Naive B cell (primary cell): ENCODE measurements around the gene U2AF1. TPM values are rescaled to one million over a fixed set of nuclear protein-coding genes. Genes with fewer than 3 reads are reported as not detected.
"Not testable (repeated sequence)": the region's sequence is repeated elsewhere in the genome, so short reads cannot be mapped to it uniquely, and the experiment has no call there.

ENCODE experiments used
- ATAC-seq, 2 donors: fragments of 150-1000 bp; cut with Tn5 transposase; 2 replicates each; pipeline ENCODE4 v1.10.0; 2021; ENCODE audit warnings: low read depth in 2 of 2, mild to moderate bottlenecking in 2 of 2, moderate library complexity in 2 of 2
- DNase-seq: peaks from one replicate; pipeline ENCODE4 v3.0.0; 2022
- H3K27ac Mint-ChIP-seq, 6 donors: one replicate each; pipeline ENCODE4 v1.8.0; 2020 to 2022; ENCODE audit warnings: mild to moderate bottlenecking in 6 of 6, mixed read lengths in 6 of 6, moderate library complexity in 5 of 6, inconsistent platforms in 2 of 6
- H3K27me3 Mint-ChIP-seq, 3 donors: one replicate each; pipeline ENCODE4 v1.8.0; 2021 to 2022; ENCODE audit warnings: mixed read lengths in 3 of 3, mild to moderate bottlenecking in 1 of 3
- H3K36me3 Mint-ChIP-seq, 2 donors: one replicate each; pipeline ENCODE4 v1.8.0; 2020 to 2022; ENCODE audit warnings: mixed read lengths in 2 of 2, inconsistent platforms in 1 of 2, mild to moderate bottlenecking in 1 of 2
- H3K4me1 Mint-ChIP-seq, 3 donors: one replicate each; pipeline ENCODE4 v1.8.0; 2020 to 2022; ENCODE audit warnings: mixed read lengths in 3 of 3, inconsistent platforms in 1 of 3, mild to moderate bottlenecking in 1 of 3, moderate library complexity in 1 of 3
- H3K4me3 Mint-ChIP-seq, 8 donors: one replicate each; pipeline ENCODE4 v1.8.0; 2020 to 2022; ENCODE audit warnings: mild to moderate bottlenecking in 8 of 8, mixed read lengths in 8 of 8, moderate library complexity in 8 of 8, inconsistent platforms in 2 of 8
- H3K9me3 Mint-ChIP-seq, 7 donors: one replicate each; pipeline ENCODE4 v1.8.0; 2020 to 2022; ENCODE audit warnings: mixed read lengths in 7 of 7, mild to moderate bottlenecking in 5 of 7, inconsistent platforms in 2 of 7, moderate library complexity in 1 of 7
- polyA plus RNA-seq, 6 donors: library from polyadenylated mRNA; unstranded; fragments of 300-500 nt; fragmentation: Illumina TruSeq; gene quantifications; one replicate each; pipeline ENCODE4 v1.2.3, GENCODE V29; 2021; ENCODE audit warnings: low read depth in 6 of 6

U2AF1 gene
- 10 to 100 TPM; 49.8 to 87.0 (median 75.0) TPM for polyA plus RNA-seq

GRCh38 chr21:43106965-43107793 lies at the start of gene U2AF1:
Gene U2AF1 (minus strand): TSS chr21:43107570. CDS start chr21:43107494, 76 bp downstream.
- peak; percentile 86 to 91 for ATAC-seq
- DNase-seq = peak; percentile 54
- not testable (repeated sequence) for H3K4me1 Mint-ChIP-seq, H3K36me3 Mint-ChIP-seq, H3K27me3 Mint-ChIP-seq, H3K9me3 Mint-ChIP-seq
- peak within 1 kb of the TSS in 1 of 6 donors; percentile 57 for H3K27ac Mint-ChIP-seq
- H3K4me3 Mint-ChIP-seq = peak within 1 kb of the TSS in 4 of 8 donors; percentile 53 to 77 (median 59)

GRCh38 chr21:43153601-43154000 lies 46.2 kb upstream of the U2AF1 start:
- ATAC-seq, H3K27ac Mint-ChIP-seq, H3K27me3 Mint-ChIP-seq, H3K4me1 Mint-ChIP-seq, H3K9me3 Mint-ChIP-seq, H3K4me3 Mint-ChIP-seq, DNase-seq, H3K36me3 Mint-ChIP-seq: not testable (repeated sequence)

- not testable (repeated sequence) for H3K4me1 Mint-ChIP-seq, H3K9me3 Mint-ChIP-seq, ATAC-seq, DNase-seq, H3K4me3 Mint-ChIP-seq, H3K27me3 Mint-ChIP-seq, H3K36me3 Mint-ChIP-seq, H3K27ac Mint-ChIP-seq
These were observed 42.0 kb upstream of the U2AF1 start for GRCh38 chr21:43149344-43149743.

- not testable (repeated sequence) for H3K4me1 Mint-ChIP-seq, H3K27me3 Mint-ChIP-seq, H3K27ac Mint-ChIP-seq, ATAC-seq, H3K9me3 Mint-ChIP-seq, H3K36me3 Mint-ChIP-seq, DNase-seq, H3K4me3 Mint-ChIP-seq
These were observed 40.6 kb upstream of the U2AF1 start for GRCh38 chr21:43147999-43148398.

GRCh38 chr21:43146637-43147036 lies 39.3 kb upstream of the U2AF1 start:
- H3K4me1 Mint-ChIP-seq, H3K27me3 Mint-ChIP-seq, H3K27ac Mint-ChIP-seq, H3K9me3 Mint-ChIP-seq, ATAC-seq, DNase-seq, H3K4me3 Mint-ChIP-seq, H3K36me3 Mint-ChIP-seq: not testable (repeated sequence)

GRCh38 chr21:43141407-43141806 lies 34.0 kb upstream of the U2AF1 start:
- H3K4me1 Mint-ChIP-seq, H3K4me3 Mint-ChIP-seq, H3K27ac Mint-ChIP-seq, H3K9me3 Mint-ChIP-seq, H3K27me3 Mint-ChIP-seq, H3K36me3 Mint-ChIP-seq, ATAC-seq, DNase-seq: not testable (repeated sequence)

GRCh38 chr21:43138944-43139343 lies 31.6 kb upstream of the U2AF1 start:
- not testable (repeated sequence) for H3K4me3 Mint-ChIP-seq, H3K9me3 Mint-ChIP-seq, DNase-seq, H3K27ac Mint-ChIP-seq, H3K4me1 Mint-ChIP-seq, H3K36me3 Mint-ChIP-seq, H3K27me3 Mint-ChIP-seq
- peak in 1 of 2 donors; percentile 53 for ATAC-seq

- H3K36me3 Mint-ChIP-seq, H3K4me3 Mint-ChIP-seq, ATAC-seq, H3K4me1 Mint-ChIP-seq, H3K27me3 Mint-ChIP-seq, H3K27ac Mint-ChIP-seq, DNase-seq, H3K9me3 Mint-ChIP-seq: not testable (repeated sequence)
These were observed 27.1 kb upstream of the U2AF1 start for GRCh38 chr21:43134520-43134919.

- ATAC-seq, H3K4me1 Mint-ChIP-seq: not testable (repeated sequence)
These were observed 22.7 kb upstream of the U2AF1 start for GRCh38 chr21:43130094-43130493.

GRCh38 chr21:43115956-43116355 lies 8.6 kb upstream of the U2AF1 start:
- H3K4me1 Mint-ChIP-seq, DNase-seq, H3K27ac Mint-ChIP-seq, ATAC-seq, H3K27me3 Mint-ChIP-seq, H3K36me3 Mint-ChIP-seq, H3K9me3 Mint-ChIP-seq, H3K4me3 Mint-ChIP-seq: not testable (repeated sequence)

More at GRCh38 chr21:43130094-43130493, 22.7 kb upstream of the U2AF1 start:
- H3K27ac Mint-ChIP-seq, H3K4me3 Mint-ChIP-seq, DNase-seq, H3K9me3 Mint-ChIP-seq, H3K27me3 Mint-ChIP-seq, H3K36me3 Mint-ChIP-seq: not testable (repeated sequence)

- DNase-seq, H3K27ac Mint-ChIP-seq, H3K4me1 Mint-ChIP-seq, ATAC-seq, H3K9me3 Mint-ChIP-seq, H3K27me3 Mint-ChIP-seq, H3K4me3 Mint-ChIP-seq, H3K36me3 Mint-ChIP-seq: not testable (repeated sequence)
These were observed 7.1 kb upstream of the U2AF1 start for GRCh38 chr21:43114483-43114882.

- not testable (repeated sequence) for ATAC-seq, H3K4me1 Mint-ChIP-seq, H3K36me3 Mint-ChIP-seq, DNase-seq, H3K9me3 Mint-ChIP-seq, H3K27ac Mint-ChIP-seq, H3K4me3 Mint-ChIP-seq, H3K27me3 Mint-ChIP-seq
These were observed 1.6 kb upstream of the U2AF1 start for GRCh38 chr21:43109006-43109405.

GRCh38 chr21:43108177-43108576 lies 807 bp upstream of the U2AF1 start:
- not testable (repeated sequence) for H3K4me1 Mint-ChIP-seq, H3K36me3 Mint-ChIP-seq, DNase-seq, H3K27me3 Mint-ChIP-seq, H3K9me3 Mint-ChIP-seq, H3K27ac Mint-ChIP-seq, H3K4me3 Mint-ChIP-seq, ATAC-seq

GRCh38 chr21:43107794-43108137 lies 396 bp upstream of the U2AF1 start:
- not testable (repeated sequence) for H3K27me3 Mint-ChIP-seq, H3K4me1 Mint-ChIP-seq, H3K9me3 Mint-ChIP-seq, H3K27ac Mint-ChIP-seq, H3K4me3 Mint-ChIP-seq, H3K36me3 Mint-ChIP-seq, DNase-seq
- ATAC-seq = peak in 1 of 2 donors; percentile 20

- not testable (repeated sequence) for H3K27ac Mint-ChIP-seq, H3K27me3 Mint-ChIP-seq, DNase-seq, H3K36me3 Mint-ChIP-seq, ATAC-seq, H3K4me1 Mint-ChIP-seq, H3K4me3 Mint-ChIP-seq, H3K9me3 Mint-ChIP-seq
These were observed 2.7 kb downstream of the U2AF1 start for GRCh38 chr21:43104642-43105041.
